SK-N-SH treated with all-trans-retinoic acid at 6 μM for 48 hours (cell line): ENCODE results near the gene ZDHHC11.
"Not testable (repeated sequence)": the region's sequence is repeated elsewhere in the genome, so short reads cannot be mapped to it uniquely, and the experiment has no call there.

Source experiments
- ATAC-seq: fragments of 200-7000 bp; cut with Tn5 transposase; 3 replicates; pipeline ENCODE4 v1.9.1; 2020; ENCODE audit warnings: mild to moderate bottlenecking, moderate library complexity
- ARNTL ChIP-seq: fragments of 450-650 bp; formaldehyde crosslinking; IDR thresholded peaks from 2 replicates; pipeline ENCODE4 v1.5.0; 2020; ENCODE audit warnings: low read depth, mild to moderate bottlenecking, moderate library complexity, borderline replicate concordance
- ESRRG ChIP-seq: fragments of 250-450 bp; sonication (Bioruptor Pico); IDR thresholded peaks from 2 replicates; pipeline ENCODE4 v1.6.1; 2021; ENCODE audit warnings: mild to moderate bottlenecking
- GLIS3 ChIP-seq: fragments of 250-450 bp; sonication (Bioruptor Pico); IDR thresholded peaks from 2 replicates; pipeline ENCODE4 v1.5.0; 2020; ENCODE audit warnings: mild to moderate bottlenecking, moderate library complexity
- ISL1 ChIP-seq: fragments of 250-450 bp; sonication (Bioruptor Pico); IDR thresholded peaks from 2 replicates; pipeline ENCODE4 v2.1.2; 2022; ENCODE audit warnings: mild to moderate bottlenecking, moderate library complexity
- RARB ChIP-seq: fragments of 250-450 bp; sonication (Bioruptor Pico); IDR thresholded peaks from 2 replicates; pipeline ENCODE4 v1.8.0; 2021; ENCODE audit warnings: mild to moderate bottlenecking, moderate library complexity
- SNAI2 ChIP-seq: fragments of 250-450 bp; sonication (Bioruptor Pico); IDR thresholded peaks from 2 replicates; pipeline ENCODE4 v1.5.0; 2020; ENCODE audit warnings: mild to moderate bottlenecking, moderate library complexity
- TOX ChIP-seq: fragments of 250-450 bp; sonication (Bioruptor Pico); IDR thresholded peaks from 2 replicates; pipeline ENCODE4 v1.8.0; 2021; ENCODE audit warnings: mild to moderate bottlenecking, moderate library complexity, borderline replicate concordance
- ZFP3 ChIP-seq: fragments of 250-450 bp; sonication (Bioruptor Pico); IDR thresholded peaks from 2 replicates; pipeline ENCODE4 v1.5.0; 2020; ENCODE audit warnings: mild to moderate bottlenecking, moderate library complexity
- ZNF8 ChIP-seq: fragments of 450-650 bp; formaldehyde crosslinking; IDR thresholded peaks from 2 replicates; pipeline ENCODE4 v1.5.0; 2020; ENCODE audit warnings: mild to moderate bottlenecking, moderate library complexity
- TF ChIP-seq, protein P1 (sequence below): fragments of 250-450 bp; sonication (Bioruptor Pico); IDR thresholded peaks from 2 replicates; pipeline ENCODE4 v1.8.0; 2021; ENCODE audit warnings: low read depth, mild to moderate bottlenecking, moderate library complexity, borderline replicate concordance
- TF ChIP-seq, protein P2 (sequence below): fragments of 250-450 bp; sonication (Bioruptor Pico); IDR thresholded peaks from 2 replicates; pipeline ENCODE4 v1.5.1; 2020; ENCODE audit warnings: low read depth, mild to moderate bottlenecking, moderate library complexity

Gene ZDHHC11

DNA sequence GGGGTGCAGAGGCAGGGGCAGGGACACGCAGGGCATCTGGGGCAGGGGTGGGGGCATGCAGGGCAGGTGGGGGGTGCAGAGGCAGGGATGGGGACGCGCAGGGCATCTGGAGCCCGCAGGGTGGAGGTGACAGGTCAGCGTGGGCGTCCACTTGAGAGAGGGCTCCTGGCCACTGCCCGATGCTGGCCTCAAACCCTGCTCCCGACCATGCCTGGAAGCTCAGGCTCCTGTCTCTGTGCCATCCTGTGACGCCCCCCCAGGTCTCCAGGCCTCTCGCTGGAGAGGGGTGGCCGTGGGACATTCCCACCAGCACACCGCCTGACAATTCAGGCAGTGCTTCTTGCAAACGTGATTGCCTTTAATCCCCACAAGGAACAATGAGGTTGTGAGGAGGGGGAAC lies 99.3 kb downstream of the ZDHHC11 start (continued):
- TF ChIP-seq, protein P1, sequence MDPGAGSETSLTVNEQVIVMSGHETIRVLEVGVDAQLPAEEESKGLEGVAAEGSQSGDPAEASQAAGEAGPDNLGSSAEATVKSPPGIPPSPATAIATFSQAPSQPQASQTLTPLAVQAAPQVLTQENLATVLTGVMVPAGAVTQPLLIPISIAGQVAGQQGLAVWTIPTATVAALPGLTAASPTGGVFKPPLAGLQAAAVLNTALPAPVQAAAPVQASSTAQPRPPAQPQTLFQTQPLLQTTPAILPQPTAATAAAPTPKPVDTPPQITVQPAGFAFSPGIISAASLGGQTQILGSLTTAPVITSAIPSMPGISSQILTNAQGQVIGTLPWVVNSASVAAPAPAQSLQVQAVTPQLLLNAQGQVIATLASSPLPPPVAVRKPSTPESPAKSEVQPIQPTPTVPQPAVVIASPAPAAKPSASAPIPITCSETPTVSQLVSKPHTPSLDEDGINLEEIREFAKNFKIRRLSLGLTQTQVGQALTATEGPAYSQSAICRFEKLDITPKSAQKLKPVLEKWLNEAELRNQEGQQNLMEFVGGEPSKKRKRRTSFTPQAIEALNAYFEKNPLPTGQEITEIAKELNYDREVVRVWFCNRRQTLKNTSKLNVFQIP (CRISPR knock-in tag) = no peak
- TF ChIP-seq GLIS3 (CRISPR knock-in tag) (no peak), TOX (CRISPR knock-in tag) (no peak), ARNTL (CRISPR knock-in tag) (no peak), ISL1 (no peak), RARB (CRISPR knock-in tag) (no peak)
- TF ChIP-seq, protein P2, sequence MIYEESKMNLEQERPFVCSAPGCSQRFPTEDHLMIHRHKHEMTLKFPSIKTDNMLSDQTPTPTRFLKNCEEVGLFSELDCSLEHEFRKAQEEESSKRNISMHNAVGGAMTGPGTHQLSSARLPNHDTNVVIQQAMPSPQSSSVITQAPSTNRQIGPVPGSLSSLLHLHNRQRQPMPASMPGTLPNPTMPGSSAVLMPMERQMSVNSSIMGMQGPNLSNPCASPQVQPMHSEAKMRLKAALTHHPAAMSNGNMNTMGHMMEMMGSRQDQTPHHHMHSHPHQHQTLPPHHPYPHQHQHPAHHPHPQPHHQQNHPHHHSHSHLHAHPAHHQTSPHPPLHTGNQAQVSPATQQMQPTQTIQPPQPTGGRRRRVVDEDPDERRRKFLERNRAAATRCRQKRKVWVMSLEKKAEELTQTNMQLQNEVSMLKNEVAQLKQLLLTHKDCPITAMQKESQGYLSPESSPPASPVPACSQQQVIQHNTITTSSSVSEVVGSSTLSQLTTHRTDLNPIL (CRISPR knock-in tag) = no peak

DNA sequence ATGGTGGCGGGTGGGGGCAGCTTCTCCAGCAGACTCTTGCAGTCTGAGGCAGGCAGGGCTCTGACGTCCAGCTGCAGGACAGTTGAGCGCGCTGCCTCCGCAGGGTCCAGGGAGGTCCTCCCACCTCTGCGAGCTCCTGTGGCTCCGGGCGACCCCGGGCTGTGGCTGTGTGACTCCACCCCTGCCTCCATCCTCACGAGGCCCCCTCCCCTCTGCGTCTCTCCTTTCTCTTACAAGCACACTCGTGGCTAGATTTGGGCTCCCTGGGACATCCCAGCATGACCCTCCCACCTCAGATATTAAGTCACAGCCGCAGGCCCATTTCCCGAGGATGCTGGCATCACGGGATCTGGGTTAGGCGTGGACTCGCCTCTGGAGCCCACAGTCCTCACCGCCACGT lies 100.6 kb downstream of the ZDHHC11 start:
- not testable (repeated sequence) for ATAC-seq

DNA sequence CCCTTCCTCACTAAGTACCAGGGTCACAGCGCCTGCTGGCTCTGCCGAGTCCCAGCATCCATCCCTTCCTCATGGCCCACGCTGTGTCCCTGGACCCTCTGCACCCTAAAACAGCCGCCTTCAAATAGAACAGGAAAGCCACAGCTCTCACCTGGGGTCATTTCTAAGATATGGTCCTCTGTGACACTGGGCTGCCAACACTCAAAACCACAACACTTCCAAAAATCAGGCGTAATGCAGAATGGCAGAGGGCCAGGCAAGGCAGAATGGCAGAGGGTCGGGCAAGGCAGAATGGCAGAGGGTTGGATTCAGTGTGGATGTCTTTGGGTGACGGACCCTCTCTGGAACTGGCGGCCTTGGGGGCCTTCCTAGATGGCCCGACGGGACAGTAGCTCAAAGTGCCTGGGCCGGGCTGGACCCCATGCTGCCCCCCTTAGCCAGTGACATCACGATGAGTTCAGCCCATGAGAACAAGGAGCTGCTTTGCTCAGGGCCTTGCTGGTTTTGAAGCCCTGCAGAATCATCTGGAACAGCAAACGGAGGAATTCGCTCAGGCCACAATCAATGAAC lies 101.6 kb downstream of the ZDHHC11 start:
- ATAC-seq = no peak
- no peak for TF ChIP-seq TOX (CRISPR knock-in tag)
- no peak for TF ChIP-seq GLIS3 (CRISPR knock-in tag)
- TF ChIP-seq ESRRG (CRISPR knock-in tag) = no peak
- TF ChIP-seq, protein P2 (CRISPR knock-in tag) = no peak

DNA sequence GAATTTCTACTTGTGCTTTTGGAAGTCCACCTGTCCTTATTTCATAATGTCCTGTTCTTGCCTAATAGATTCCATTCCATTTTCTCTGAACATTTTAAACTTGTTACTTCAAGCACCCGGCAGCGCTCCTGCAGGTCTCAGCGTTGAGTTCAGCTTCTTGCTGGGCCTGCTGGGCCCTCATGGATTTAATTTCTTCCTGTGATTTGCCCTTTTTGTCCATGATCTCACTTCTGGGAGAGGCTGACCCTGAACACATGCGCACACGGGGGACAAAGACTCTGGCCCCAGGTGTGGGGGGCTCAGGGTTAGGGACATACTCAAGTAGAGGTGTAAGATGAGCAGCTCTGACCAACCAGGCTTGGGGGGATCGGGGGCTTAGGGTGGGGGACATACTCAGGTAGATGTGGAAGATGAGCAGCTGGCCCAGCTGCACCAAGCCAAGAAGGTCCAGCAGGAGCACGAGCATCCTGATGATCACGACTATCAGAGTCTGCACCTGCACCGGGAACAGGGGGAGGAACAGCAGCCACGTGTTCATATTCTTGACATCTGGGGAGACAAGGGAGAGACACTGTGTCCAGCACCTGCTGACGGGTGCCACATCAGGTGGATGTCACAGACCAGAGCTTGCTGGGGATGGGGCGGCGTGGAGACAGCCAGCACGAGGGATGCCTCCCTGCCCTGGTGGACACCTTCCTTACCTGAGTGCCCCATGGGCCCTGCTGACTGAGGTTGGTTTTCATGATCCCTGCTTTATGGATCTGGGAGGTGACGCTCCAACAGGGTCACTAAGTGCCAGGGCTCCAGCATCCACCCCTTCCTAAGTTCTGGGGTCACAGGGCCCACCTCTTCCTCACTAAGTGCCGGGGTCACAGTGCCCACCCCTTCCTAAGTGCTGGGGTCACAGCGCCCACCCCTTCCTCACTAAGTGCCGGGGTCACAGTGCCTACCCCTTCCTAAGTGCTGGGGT lies 102.5 kb downstream of the ZDHHC11 start:
- not testable (repeated sequence) for ATAC-seq

DNA sequence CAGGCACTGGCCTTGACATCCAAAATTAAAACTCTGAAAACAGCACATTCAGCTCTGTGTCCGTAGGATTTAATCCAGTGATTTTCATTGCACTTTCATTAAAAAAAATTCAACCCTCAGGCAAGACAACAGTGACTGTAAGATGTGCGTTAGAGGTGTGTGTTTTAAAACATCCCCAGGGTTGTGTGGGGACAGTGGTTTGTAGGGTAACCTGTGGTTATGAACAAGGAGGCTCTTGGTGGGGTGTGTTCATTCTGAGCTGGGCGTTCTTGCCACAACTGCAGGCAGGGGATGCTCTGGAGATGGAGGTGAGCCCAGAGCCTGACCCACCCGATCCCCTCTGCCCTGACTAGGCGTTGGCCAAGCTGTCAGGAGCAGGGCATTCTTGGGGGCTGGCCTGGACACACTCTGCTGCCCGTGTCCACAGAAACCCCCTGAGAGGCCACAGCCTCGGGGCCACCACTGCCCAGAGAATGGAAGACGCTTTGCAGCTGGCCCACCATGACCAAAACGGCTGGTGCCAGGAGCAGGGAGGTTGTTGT lies 103.4 kb downstream of the ZDHHC11 start:
- not testable (repeated sequence) for ATAC-seq

DNA sequence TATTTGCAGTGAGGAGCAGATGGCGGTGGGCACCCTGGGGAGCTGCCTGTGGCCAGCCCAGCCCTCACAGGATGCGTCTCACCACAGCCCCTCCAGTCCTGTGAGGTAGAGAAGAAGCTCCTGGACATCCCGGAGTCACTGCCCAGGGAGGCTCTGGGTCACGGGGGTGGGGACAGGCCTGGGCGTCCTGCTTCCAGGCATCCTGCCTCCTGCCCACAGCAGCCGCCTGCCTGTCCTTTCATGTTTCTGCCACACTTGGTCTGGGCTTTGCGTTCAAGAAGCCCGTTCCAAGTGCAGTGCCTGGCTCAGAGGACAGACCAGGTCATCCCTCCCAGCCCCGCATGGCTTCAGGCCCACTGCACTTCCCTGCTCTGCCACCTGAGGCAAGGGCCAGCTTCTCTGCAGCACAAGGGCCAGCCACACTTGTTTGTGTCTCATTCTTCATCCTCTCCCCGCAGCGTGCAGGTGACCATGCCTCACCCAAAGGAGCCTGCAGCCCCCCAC lies 104.5 kb downstream of the ZDHHC11 start:
- ATAC-seq = no peak; the same call in 1 of the 3 replicates
- TF ChIP-seq SNAI2 (CRISPR knock-in tag) (no peak), ZNF8 (no peak), ZFP3 (CRISPR knock-in tag) (no peak)
